ENCODE data around the gene DMXL1.
A peak's percentile ranks its signal among the peaks of the same experiment; 100 is the strongest.

Gene DMXL1

GRCh38 chr5:119286511-119287488 is 215.9 kb downstream of the DMXL1 start:
- DNase-seq (ENCODE audit: low read depth, low spot score): no peak
- Histone ChIP-seq H3K4me3 (no peak overlapping the region), H3K27ac (no peak overlapping the region), H3K36me3 (ENCODE audit: insufficient read depth, low read length) (no peaks in the 10 kb centered on the region), H3K9ac (ENCODE audit: insufficient read length) (no peak overlapping the region), H3K9me3 (ENCODE audit: low read depth, low read length) (no peaks in the 10 kb centered on the region)
- TF ChIP-seq FOXP2 (optimal IDR thresholded peaks at IDR 0.05; ENCODE audit: control extremely low read depth, extremely low read length, insufficient read depth): no peak
- TF ChIP-seq EZH2 (IDR thresholded peaks at IDR 0.05): no peak
- TF ChIP-seq POLR2AphosphoS5 (IDR thresholded peaks at IDR 0.05; ENCODE audit: borderline replicate concordance, low read depth, low read length): no peak

- DNase-seq (ENCODE audit: low read depth, low spot score): no peak
- TF ChIP-seq EZH2 (IDR thresholded peaks at IDR 0.05): no peak
- no peak for TF ChIP-seq POLR2AphosphoS5 (IDR thresholded peaks at IDR 0.05; ENCODE audit: borderline replicate concordance, low read depth, low read length)
- no peak for TF ChIP-seq FOXP2 (optimal IDR thresholded peaks at IDR 0.05; ENCODE audit: control extremely low read depth, extremely low read length, insufficient read depth)
- Histone ChIP-seq H3K36me3 (ENCODE audit: insufficient read depth, low read length) (no peaks in the 10 kb centered on the region), H3K4me3 (peak overlapping the region; percentile 46; the same call in 1 of the 2 replicates), H3K9ac (ENCODE audit: insufficient read length) (no peak overlapping the region), H3K27ac (peak overlapping the region; percentile 71), H3K9me3 (ENCODE audit: low read depth, low read length) (no peaks in the 10 kb centered on the region)
Measured at GRCh38 chr5:119287547-119288111, 216.7 kb downstream of the DMXL1 start.

GRCh38 chr5:119288379-119289033 is 217.6 kb downstream of the DMXL1 start:
- Histone ChIP-seq H3K9me3 (ENCODE audit: low read depth, low read length) (no peaks in the 10 kb centered on the region), H3K9ac (ENCODE audit: insufficient read length) (no peak overlapping the region), H3K36me3 (ENCODE audit: insufficient read depth, low read length) (no peaks in the 10 kb centered on the region), H3K27ac (peak overlapping the region; percentile 71), H3K4me3 (peak overlapping the region; percentile 46)
- no peak for TF ChIP-seq EZH2 (IDR thresholded peaks at IDR 0.05)
- peak; percentile 28; the same call in 1 of the 2 replicates for TF ChIP-seq POLR2AphosphoS5 (IDR thresholded peaks at IDR 0.05; ENCODE audit: borderline replicate concordance, low read depth, low read length)
- peak; percentile 86 for DNase-seq (ENCODE audit: low read depth, low spot score)

GRCh38 chr5:119289438-119290044 is 218.7 kb downstream of the DMXL1 start:
- H3K27ac ChIP-seq: peak overlapping the region; percentile 71
- H3K9me3 ChIP-seq (ENCODE audit: low read depth, low read length): no peaks in the 10 kb centered on the region
- peak overlapping the region; percentile 11 for H3K9ac ChIP-seq (ENCODE audit: insufficient read length)
- no peak overlapping the region for H3K4me3 ChIP-seq
- TF ChIP-seq EZH2 (IDR thresholded peaks at IDR 0.05) (no peak), FOXP2 (optimal IDR thresholded peaks at IDR 0.05; ENCODE audit: control extremely low read depth, extremely low read length, insufficient read depth) (no peak), POLR2AphosphoS5 (IDR thresholded peaks at IDR 0.05; ENCODE audit: borderline replicate concordance, low read depth, low read length) (no peak)
- DNase-seq (ENCODE audit: low read depth, low spot score): no peak
- no peaks in the 10 kb centered on the region for H3K36me3 ChIP-seq (ENCODE audit: insufficient read depth, low read length)

- DNase-seq (ENCODE audit: low read depth, low spot score): no peak
- H3K27ac ChIP-seq: peak overlapping the region; percentile 71; the same call in 1 of the 2 replicates
- H3K4me3 ChIP-seq: no peak overlapping the region
- no peaks in the 10 kb centered on the region for H3K9me3 ChIP-seq (ENCODE audit: low read depth, low read length)
- TF ChIP-seq FOXP2 (optimal IDR thresholded peaks at IDR 0.05; ENCODE audit: control extremely low read depth, extremely low read length, insufficient read depth) (no peak), EZH2 (IDR thresholded peaks at IDR 0.05) (no peak), POLR2AphosphoS5 (IDR thresholded peaks at IDR 0.05; ENCODE audit: borderline replicate concordance, low read depth, low read length) (no peak)
- H3K36me3 ChIP-seq (ENCODE audit: insufficient read depth, low read length): no peaks in the 10 kb centered on the region
- no peak overlapping the region for H3K9ac ChIP-seq (ENCODE audit: insufficient read length)
Measured at GRCh38 chr5:119290161-119290569, 219.3 kb downstream of the DMXL1 start.

GRCh38 chr5:119290607-119291006 is 219.7 kb downstream of the DMXL1 start:
- TF ChIP-seq POLR2AphosphoS5 (IDR thresholded peaks at IDR 0.05; ENCODE audit: borderline replicate concordance, low read depth, low read length) (no peak), EZH2 (IDR thresholded peaks at IDR 0.05) (no peak)
- Histone ChIP-seq H3K9ac (ENCODE audit: insufficient read length) (no peak overlapping the region), H3K9me3 (ENCODE audit: low read depth, low read length) (no peaks in the 10 kb centered on the region), H3K36me3 (ENCODE audit: insufficient read depth, low read length) (no peaks in the 10 kb centered on the region), H3K4me3 (no peak overlapping the region), H3K27ac (no peak overlapping the region)
- no peak for DNase-seq (ENCODE audit: low read depth, low spot score)

- DNase-seq (ENCODE audit: low read depth, low spot score): no peak
- H3K36me3 ChIP-seq (ENCODE audit: insufficient read depth, low read length): no peaks in the 10 kb centered on the region
- no peaks in the 10 kb centered on the region for H3K9me3 ChIP-seq (ENCODE audit: low read depth, low read length)
- no peak overlapping the region for H3K9ac ChIP-seq (ENCODE audit: insufficient read length)
- peak overlapping the region; percentile 54; the same call in 1 of the 2 replicates for H3K4me3 ChIP-seq
- H3K27ac ChIP-seq: no peak overlapping the region
- no peak for TF ChIP-seq POLR2AphosphoS5 (IDR thresholded peaks at IDR 0.05; ENCODE audit: borderline replicate concordance, low read depth, low read length)
- TF ChIP-seq FOXP2 (optimal IDR thresholded peaks at IDR 0.05; ENCODE audit: control extremely low read depth, extremely low read length, insufficient read depth): no peak
- TF ChIP-seq EZH2 (IDR thresholded peaks at IDR 0.05): no peak
Measured at GRCh38 chr5:119291056-119291455, 220.2 kb downstream of the DMXL1 start.

GRCh38 chr5:119291877-119292276 is 221.0 kb downstream of the DMXL1 start:
- peak overlapping the region; percentile 54 for H3K4me3 ChIP-seq
- DNase-seq (ENCODE audit: low read depth, low spot score): no peak
- no peaks in the 10 kb centered on the region for H3K36me3 ChIP-seq (ENCODE audit: insufficient read depth, low read length)
- 0 out of 2 replicates have a peak overlapping the region, but pooled peaks have one; percentile 54 for H3K27ac ChIP-seq
- TF ChIP-seq EZH2 (IDR thresholded peaks at IDR 0.05): no peak
- no peak for TF ChIP-seq FOXP2 (optimal IDR thresholded peaks at IDR 0.05; ENCODE audit: control extremely low read depth, extremely low read length, insufficient read depth)
- no peak for TF ChIP-seq POLR2AphosphoS5 (IDR thresholded peaks at IDR 0.05; ENCODE audit: borderline replicate concordance, low read depth, low read length)
- H3K9ac ChIP-seq (ENCODE audit: insufficient read length): no peak overlapping the region
- H3K9me3 ChIP-seq (ENCODE audit: low read depth, low read length): no peaks in the 10 kb centered on the region

All from SK-N-MC (cell line).